ENCODE data around the gene APOL4.
"Not testable (repeated sequence)": the region's sequence is repeated elsewhere in the genome, so short reads cannot be mapped to it uniquely, and the experiment has no call there.

GRCh38 chr22:36161793-36162126 lies 39.8 kb downstream of the APOL4 start:
- not testable (repeated sequence) for TF ChIP-seq CTCF, POLR2A, POLR2AphosphoS5, EP300 (IDR thresholded peaks at IDR 0.05)

Measured in sigmoid colon (tissue), 4 donors.